Measurements from ENCODE around the gene ATP8A2.
A peak's percentile ranks its signal among the peaks of the same experiment; 100 is the strongest.
"Not testable (repeated sequence)": the region's sequence is repeated elsewhere in the genome, so short reads cannot be mapped to it uniquely, and the experiment has no call there.

The ATP8A2 gene

DNA sequence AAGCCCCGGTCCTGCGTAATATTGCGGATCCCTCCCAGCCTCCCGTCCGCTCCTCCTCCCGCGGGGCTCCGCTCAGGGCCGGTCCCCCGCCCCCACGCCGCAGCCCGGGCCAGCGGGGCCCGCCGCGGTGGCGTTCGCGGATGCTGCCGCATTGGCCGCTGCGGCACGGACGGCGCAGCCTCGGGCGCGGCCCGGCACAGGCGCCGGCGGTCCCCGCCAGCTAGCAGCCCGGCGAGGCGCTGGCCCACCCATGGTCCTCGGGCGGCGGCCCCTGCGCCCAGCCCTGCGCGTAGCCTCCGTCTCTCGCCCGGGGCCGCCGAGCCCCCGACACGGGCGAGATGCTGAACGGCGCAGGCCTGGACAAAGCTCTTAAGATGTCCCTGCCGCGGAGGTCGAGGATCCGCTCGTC, at the start of gene ATP8A2:
ATP8A2 (plus strand) TSS at position 100 of the 409 bp plus-strand sequence; CDS start at position 339, 239 bp downstream.
- DNase-seq: no peak

DNA sequence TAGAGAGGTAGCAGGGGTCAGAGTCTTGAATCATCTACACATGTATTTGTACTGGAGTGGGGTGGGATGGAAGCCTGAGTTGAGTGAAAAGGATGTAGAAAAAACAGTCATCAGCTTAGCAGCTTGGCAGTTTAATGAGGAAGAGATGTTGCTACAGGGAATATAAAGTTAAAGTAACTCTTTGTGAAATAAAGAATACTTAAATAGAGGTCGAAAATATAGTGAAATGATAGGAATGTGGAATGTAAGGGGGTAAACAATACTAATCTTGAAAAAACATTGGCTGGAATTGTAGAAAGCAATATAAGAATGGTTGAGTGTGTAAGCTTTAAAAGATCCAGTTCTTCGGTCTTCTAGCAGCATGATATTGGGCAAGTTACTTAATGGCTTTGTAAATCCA, 47.7 kb upstream of the ATP8A2 start:
- no peak for DNase-seq

DNA sequence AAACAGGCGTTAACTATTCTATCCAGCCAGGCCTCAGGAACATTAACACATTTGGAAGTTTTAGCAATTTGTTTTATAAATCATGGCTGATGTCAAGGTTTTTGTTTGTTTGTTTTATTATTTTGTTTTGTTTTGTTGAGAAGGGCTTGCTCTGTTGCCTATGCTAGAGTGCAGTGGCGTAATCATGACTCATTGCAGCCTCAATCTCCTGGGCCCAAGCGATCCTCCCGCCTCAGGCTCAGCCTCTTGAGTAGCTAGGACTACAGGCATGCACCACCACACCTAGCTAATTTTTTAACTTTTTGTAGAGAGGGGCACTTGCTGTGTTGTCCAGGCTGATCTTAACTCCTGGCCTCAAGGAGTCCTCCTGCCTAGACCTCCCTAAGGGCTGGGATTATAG, 42.1 kb upstream of the ATP8A2 start:
- peak; percentile 10 for DNase-seq

DNA sequence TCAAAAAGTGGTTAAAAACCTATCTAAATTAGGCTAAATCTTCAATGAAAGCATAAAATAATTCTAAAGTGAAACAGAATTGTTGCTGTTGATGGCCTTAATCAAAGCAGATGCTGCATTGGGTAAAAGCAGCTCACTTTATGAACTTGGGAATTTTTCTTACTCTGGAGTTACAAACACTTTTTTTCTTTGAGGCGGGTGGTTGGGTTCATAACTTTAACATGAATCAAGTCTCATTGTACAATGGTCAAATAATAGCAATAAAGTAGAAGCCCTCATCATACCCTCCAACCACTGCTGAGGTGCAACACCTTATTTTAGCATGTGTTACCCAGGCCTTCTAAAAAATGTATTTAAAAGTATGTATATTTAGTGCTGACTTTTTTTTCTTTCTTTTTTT, 41.2 kb upstream of the ATP8A2 start:
- peak; percentile 16 for DNase-seq

DNA sequence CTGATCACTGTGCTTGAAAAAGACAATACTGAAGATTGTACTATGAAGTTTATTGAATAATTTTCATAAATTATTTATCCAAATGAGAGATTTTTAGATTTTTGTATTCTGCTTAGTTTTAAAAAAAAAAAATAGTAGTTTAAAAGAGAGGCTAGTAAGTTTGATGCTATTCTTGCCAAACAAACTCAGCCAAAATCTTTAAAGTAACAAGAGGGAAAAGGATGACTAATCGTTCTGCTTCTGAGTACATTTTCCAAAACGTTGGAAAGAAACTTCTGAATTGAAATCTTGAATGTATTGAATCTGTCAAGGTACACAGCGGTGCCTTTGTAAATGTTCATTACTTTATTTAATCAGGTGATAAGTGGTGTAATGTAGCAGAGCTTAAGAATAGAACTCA, 35.9 kb upstream of the ATP8A2 start:
- DNase-seq: no peak

DNA sequence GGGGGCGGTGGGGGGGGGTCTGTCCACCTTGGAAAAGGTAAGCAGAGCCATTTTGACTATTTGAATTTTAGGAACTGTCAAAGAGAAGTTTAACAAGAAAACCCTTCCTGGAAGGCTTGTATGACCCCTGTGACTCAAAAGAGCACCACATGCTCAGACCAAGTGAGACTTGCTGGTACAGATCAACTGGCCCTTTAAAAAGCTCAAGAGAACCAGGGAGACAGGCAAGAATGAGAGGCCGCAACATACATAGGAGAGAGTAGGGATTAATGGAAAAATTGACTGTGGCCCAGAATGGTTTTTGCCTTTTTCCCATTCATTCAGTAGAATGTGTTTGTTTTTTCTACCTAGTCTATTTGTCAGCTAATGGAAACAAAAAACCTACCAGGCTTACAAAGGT, 26.2 kb upstream of the ATP8A2 start:
- DNase-seq: no peak

DNA sequence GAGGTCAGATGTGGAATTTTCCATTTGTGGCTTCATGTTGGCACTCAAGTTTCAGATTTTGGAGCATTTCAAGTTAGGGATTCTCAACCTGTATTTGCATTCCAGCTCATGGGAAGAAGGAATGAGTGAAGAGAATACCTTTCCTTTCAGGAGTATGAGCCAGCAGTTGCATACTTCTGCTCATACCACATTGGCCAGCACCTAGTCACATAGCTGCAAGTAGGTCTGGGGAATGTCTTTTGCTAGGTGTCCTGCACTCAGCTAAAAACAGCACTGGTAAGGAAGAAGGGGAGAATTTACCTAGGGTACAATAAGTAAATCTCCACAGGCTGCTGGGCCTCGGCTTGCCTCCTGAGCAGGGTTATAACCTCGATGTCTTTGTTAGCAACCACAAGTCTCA, 24.6 kb upstream of the ATP8A2 start:
- DNase-seq: no peak

DNA sequence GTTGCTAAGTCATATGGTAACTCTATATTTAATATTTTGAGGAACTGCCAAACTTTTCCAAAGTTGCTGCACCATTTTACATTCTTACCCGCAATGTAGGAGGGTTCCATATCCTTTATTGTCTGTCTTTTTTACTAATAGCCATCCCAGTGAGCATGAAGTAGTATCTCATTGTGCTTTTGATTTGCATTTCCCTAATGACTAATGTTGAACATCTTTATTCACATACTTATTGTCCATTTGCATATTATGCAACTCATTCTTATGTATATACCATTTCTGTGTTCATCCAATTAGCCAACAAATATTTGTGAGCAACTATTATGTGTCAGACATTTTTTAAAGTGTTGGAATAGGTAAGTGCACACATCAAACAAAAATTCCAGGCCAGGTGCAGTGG, 20.4 kb upstream of the ATP8A2 start:
- DNase-seq: no peak

DNA sequence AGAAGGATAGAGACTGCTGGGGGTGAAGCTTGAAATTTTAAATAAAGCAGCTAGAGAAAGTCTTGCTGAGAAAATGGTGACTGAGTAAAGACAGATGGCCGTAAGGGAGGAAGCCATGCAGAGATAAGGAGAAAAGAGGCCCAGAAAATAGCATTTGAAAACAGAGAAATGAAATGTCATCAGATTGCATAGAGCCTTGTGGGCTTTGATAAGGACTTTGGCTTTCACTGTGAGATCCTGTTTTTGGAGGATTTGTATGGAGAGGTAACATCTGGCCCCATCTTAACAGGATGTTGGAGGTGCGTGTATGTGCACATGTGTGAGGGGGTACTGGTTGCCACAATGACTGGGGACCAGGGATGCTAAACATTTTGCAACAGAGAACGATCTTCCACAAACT, 19.5 kb upstream of the ATP8A2 start:
- no peak for DNase-seq

DNA sequence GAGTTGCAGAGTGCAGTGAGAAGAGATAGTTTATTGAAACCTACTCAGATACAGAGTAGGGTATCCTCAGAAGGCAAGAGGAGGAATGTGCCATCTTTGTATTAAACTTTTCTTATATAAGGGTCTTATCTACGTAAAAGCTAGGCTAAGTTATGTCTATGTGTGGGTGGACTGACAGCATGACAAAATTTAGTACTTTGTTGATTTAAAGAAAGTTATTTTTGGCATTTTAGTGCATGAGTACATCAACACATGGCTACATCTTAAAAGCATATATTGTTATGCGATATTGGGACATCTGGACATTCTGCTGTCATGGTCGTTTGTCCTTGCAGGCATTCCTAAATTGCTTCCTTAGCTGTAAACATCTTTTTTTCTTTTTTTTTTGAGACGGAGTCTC, 19.0 kb upstream of the ATP8A2 start:
- DNase-seq: no peak

DNA sequence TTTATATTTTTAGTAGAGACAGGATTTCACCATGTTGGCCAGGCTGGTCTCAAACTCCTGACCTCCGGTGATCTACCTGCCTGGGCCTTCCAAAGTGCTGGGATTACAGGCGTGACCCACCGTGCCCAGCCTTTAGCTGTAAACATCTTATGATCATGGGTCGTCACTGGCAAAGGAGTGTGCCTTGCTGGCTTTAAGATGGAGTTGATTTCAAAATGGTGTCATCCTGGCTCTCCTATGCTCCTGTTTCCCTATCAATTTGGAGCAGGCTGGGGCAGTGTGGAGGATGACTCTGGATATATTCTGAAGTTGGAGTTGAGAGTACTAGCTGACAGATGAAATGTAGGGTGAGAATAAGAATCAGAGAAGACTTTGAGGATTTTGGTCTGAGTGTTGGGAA, 18.4 kb upstream of the ATP8A2 start:
- no peak for DNase-seq

DNA sequence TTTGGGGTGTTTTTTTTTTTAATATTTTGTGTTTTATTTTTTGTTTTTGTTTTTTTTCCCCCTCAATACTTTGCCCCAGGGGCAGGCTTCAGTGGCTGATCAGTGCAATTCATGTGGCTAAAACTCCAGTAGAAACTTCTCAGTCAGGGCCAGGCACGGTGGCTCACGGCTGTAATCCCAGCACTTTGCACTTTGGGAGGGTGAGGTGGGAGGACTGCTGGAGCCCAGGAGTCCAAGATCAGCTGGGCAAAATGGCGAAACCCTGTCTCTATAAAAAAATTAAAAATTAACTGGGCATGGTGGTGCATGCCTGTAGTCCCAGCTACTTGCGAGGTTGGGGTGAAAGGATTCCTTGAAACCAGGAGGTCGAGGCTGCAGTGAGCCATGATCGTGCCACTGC, 17.4 kb upstream of the ATP8A2 start:
- DNase-seq: no peak

DNA sequence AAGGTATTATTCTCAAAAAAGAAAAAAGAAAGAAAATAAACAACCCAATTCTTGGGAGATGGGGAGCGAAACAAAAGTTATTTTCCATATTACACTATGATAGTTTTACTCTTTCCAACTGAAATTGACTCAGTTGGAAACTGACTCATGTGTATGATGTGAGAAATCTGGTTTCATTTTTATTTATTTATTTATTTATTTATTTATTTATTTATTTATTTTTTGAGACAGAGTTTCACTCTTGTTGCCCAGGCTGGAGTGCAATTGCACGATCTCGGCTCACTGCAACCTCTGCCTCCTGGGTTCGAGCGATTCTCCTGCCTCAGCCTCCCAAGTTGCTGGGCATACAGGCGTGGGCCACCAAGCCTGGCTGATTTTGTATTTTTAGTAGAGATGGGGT, 11.3 kb upstream of the ATP8A2 start:
- not testable (repeated sequence) for DNase-seq

DNA sequence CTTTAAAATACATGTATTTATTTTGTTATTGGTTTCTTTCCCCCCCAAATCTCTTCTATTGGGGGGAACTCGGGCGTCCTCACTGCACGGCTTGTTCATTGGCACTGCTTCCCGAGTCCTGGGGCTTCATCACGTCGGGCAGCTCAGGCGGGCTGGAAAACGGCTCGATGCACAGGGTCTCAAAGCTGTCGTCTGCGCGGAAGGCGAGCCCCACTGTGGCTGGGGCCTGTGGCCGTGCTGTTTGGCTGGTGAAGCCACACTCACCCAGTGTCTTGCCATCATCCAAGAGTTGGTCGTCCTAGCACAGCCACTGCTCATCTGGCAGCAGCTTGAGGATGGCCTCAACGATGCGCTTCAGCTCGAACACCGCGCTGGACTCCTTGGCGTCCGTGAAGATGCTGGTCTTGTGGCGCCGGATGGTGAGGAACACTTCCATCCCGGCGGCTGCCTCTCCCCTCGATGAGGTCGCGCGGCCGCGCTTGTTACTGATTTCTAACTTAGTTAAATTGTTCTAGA, 6.0 kb upstream of the ATP8A2 start:
- DNase-seq: no peak

DNA sequence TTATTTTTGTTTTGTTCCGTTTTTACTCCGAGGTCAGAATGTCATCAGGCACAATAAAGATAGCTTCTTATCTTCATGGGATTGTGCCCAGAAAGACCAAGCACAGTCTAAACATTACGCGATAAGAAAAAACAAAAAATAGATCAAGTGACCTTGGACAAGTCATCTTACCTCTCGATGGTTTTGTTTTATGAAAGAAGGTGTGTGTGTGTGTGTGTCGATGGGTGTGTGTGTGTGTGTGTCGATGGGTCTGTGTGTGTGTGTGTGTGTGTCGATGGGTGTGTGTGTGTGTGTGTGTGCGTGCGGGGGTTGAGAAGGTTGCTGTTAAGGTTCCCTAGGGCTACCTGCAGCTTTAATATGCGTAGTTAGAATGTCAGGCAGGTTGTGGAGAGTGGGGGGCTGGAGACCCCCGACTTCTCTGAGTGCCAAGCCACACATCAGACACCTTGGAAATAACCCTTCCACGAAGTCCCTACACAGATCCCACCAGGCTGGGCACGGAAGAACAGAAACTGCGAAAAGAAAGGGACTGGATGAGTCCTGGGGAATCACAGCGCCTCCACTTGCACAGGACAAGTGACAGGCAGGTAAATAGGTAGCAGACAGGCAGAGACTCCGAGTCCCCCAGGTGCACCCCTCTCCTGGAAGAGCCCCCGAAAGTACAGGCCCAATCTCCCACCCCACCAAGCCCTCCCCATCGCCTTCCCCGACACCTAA, 458 bp upstream of the ATP8A2 start:
- DNase-seq: no peak

DNA sequence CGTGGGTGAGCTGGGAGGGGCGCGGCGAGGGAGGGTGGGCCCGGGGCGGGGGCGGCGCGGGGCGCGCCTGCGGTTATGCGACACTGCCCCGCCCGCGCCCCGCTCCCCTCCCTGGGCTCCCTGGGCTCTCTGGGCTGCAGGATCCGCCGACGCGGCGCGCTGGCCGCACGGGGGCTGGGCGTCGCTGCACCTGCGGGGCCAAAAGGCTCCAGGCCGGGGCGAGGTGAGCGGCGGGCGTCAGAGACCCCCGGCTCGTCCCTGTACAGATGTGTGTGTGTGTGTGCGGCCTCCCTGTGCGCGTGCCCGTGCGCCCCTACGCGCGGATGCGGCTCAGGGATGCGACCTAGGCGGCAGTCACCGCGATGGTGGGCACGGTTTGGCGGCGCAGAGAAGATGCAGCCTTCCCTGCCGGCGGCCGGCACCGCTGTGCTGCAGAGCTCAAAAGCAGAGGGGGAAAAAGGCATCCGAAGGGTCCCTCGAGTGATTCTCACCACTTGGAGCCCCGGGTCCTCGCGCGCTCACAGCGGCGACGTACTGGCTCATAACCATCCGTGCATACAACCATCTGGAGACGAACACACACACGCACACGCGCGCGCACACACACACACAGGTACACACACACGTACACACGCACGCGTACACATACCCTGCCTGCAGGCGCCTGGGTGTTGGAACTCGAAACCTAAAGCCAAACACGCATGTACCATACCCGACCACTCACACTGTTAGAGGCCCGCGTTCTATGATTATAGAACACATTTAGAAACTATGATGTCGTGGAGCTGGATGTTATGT, 709 bp downstream of the ATP8A2 start:
- DNase-seq: no peak

DNA sequence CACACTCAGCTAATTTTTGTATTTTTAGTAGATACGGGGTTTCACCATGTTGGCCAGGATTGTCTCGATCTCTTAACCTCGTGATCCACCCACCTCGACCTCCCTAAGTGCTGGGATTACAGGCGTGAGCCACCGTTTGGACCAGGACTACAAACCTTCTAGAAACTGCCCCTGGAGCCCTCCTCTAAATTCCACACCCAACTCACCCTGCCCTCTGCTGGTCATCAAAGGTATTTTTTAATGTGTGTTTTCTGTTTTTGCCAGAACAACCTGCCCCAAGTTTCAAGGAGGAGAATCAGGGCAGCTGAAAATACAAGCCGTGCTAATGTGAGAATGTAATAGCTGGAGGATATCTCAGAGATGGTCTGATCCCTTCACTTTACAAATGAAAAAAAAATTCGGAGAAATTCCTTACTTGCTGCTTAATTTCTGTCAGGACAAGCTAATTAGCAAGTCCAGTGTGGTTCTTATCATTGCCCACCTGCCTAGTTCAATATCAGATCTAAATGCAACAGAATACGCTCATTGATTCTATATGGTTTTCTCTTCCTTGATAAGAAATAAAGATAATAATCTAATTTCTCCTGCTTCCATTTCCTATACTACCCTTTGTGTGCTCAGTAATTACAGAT, 4.1 kb downstream of the ATP8A2 start:
- DNase-seq: peak; percentile 33

DNA sequence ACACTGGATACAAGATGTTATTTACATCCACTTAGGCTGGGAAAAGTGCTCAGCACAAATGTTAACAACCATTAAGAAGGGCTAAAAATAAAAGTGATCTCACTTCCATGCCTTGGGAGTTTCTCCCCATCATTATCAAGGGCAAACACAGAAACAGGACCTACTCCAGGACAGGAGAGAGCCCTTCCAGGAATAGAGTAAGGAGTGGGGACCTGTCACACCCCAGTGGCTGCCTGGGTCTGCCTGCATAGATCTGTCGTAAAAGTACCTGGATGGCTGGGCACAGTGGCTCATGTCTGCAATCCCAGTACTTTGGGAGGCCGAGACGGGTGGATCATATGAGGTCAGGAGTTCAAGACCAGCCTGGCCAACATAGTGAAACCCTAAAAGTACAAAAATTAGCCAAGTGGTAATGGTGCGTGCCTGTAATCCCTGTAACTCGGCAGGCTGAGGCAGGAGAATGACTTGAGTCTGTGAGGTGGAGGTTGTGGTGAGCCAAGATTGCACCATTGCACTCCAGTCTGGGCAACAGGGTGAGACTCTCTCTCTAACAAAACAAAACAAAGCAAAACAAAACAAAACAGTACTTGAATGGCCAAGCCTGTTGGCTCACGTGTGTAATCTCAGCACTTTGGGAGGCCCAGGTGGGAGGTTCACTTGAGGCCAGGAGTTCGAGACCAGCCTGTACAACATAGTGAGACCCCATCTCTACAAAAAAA, 5.6 kb downstream of the ATP8A2 start:
- no peak for DNase-seq

DNA sequence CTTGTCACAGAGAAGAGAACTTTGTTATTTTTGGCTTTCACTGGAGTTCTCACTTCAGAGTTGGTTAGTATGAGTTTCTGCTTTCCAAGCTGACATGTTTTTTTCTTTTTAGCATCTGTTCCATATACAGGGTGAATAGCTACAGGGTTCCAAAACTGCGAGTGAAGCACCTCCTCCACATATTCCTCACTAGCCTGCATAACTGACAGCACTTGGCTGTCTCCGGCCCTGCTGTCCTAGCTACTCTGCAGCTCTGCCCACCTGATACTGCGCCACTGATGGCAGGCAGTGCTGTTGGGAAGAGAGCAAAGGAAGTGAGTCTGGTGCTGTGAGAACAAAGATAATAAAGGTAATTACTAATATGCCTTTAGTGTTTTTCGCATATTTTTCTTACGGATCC, 6.8 kb downstream of the ATP8A2 start:
- no peak for DNase-seq

DNA sequence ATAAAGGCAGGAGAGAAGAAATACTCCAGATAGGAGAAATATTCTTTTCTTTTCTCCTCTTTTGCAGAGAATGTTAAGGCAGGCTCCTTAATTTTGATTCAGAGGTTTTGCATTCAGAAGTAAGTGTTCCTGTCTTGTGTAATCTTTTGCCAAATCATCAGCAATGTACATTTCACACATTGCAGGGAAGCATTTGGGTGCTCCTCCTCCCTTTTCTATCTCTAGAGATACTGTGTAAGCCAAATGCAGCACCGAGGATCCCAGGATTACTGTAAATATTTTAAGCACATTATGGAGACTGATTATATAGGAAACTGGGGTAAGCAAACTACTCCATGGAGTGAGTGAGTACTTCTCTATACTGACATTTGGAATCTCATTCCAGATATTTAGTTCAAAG, 7.2 kb downstream of the ATP8A2 start:
- DNase-seq: no peak

DNA sequence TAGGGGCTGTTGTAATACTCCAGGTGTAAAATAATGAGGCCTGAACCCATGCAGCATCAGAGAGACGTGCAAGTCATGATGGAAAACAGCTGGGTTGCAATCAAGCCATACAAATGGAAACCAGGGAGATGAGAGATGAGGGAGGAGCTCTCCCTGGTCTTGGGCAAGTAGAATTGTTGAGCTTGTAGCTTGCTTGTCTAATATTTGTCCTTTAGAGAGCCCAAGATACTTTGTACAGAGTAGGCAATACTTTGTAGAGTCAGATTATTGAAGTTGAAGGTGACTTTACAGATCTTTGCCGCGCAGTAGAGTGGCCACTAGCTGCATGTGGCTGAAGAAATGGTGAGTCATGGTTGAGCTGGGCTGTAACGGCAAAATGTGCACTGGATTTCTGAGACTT, 8.3 kb downstream of the ATP8A2 start:
- no peak for DNase-seq

DNA sequence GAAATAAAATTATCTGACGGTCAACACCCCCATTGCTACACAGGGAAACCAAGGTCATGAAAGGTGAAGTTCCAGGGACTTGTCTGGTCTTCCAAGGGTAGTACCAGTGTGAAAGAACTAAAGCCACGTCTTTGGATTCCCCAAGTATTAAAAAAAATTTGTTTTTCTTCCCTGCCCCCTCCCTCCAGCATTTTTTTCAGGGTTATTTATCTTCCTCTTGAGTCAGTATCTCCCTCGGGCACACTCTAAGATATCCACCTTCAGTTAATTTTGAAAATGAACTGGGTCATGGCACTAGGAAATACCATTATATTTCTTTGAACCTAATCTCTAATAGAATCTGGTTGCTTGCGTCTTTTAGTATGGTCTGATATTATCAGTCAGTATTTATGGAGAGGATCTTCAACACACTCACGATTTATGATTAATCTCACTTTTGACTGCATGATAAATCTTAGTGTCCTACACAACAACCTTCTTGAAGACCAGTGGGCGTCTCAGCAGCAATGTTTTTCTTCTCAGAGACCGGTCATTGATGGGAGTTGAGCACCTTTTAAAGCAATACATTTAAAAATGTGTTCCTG, 9.1 kb downstream of the ATP8A2 start:
- DNase-seq: no peak

All from fibroblast of skin of right quadriceps (primary cell).